Loucy (cell line): Measurements from ENCODE around the gene JKAMP.

Source experiments
- CTCF ChIP-seq: fragments of 200-600 bp; sonication (generic); conservative IDR thresholded peaks from 2 replicates; pipeline ENCODE4 v1.5.1; 2014; ENCODE audit warnings: mild to moderate bottlenecking, antibody characterized with exemption, low read length
- EZH2phosphoT487 ChIP-seq: fragments of 200-600 bp; IDR thresholded peaks from 2 replicates; pipeline ENCODE4 v1.6.1; 2018; ENCODE audit warnings: antibody characterized with exemption, mild to moderate bottlenecking, moderate library complexity, borderline replicate concordance

GRCh38 chr14:59543873-59544272, 59.6 kb downstream of the JKAMP start:
- TF ChIP-seq CTCF (no peak), EZH2phosphoT487 (no peak)
